ENCODE results near the gene BOLA2B. TPM values are rescaled to one million over a fixed set of nuclear protein-coding genes. Genes with fewer than 3 reads are reported as not detected.
A peak's percentile ranks its signal among the peaks of the same experiment; 100 is the strongest.

BOLA2B gene
- total RNA-seq, 2 experiments from 2014 or later, result 136 to 141 TPM

DNA sequence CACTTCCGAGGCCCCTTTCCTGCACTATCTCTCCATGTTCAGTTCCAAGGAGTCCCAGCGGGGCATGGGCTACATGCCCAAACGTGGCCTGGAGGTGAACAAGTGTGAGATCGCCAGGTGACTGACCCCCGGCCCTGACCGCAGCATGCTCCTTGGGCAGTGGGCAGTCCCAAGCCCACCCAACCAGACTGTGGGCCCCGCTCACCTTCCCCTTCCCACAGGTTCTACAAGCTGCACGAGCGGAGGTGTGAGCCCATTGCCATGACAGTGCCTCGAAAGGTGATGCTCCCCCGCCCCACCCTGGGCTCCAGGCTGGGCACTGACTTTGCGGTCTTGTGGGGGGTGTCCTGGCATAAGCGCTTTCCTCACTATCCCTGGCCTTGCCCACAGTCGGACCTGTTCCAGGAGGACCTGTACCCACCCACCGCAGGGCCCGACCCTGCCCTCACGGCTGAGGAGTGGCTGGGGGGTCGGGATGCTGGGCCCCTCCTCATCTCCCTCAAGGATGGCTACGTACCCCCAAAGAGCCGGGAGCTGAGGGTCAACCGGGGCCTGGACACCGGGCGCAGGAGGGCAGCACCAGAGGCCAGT lies 5.4 kb downstream of the BOLA2B start:
- no peaks in the 10 kb centered on the region for H3K27me3 Mint-ChIP-seq
- H3K36me3 Mint-ChIP-seq (ENCODE audit: low read depth), result peaks cover 44% of the 10 kb centered on the region
- H3K9me3 Mint-ChIP-seq, result no peaks in the 10 kb centered on the region
- H3K27ac Mint-ChIP-seq, result peak overlapping the region; percentile 60
- peak overlapping the region; percentile 99 for H3K4me3 Mint-ChIP-seq
- no peak for DNase-seq
- CTCF ChIA-PET, result interaction anchor here (1.1 to 2.3 kb wide), 3 partner anchors 63 to 222 kb away, joined by 3 to 6 read pairs (median 3); partner anchors contain the start of gene TBX6
- POLR2A ChIA-PET, result interaction anchor here (1.5 kb wide), 1 partner anchor 45 kb away, joined by 4 read pairs; no protein-coding TSS in a partner anchor
- peaks cover 15% of the 10 kb centered on the region for H3K4me1 Mint-ChIP-seq

DNA sequence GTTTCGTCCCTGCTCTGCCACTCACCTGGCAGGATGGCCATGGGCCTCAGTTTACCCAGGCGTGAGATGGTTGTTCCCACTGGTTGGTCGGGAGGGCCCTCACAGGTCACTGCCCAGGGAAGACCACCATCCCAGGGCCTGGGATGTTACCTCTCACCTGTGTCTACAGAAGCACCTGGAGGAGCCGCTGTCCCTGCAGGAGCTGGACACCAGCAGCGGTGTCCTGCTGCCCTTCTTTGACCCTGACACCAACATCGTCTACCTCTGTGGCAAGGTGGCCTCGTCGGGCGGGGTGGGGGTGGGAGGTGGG lies 6.0 kb downstream of the BOLA2B start:
- DNase-seq, result no peak
- Mint-ChIP-seq H3K9me3 (no peaks in the 10 kb centered on the region), H3K27me3 (no peaks in the 10 kb centered on the region), H3K36me3 (ENCODE audit: low read depth) (peaks cover 44% of the 10 kb centered on the region), H3K4me3 (peak overlapping the region; percentile 99), H3K4me1 (peaks cover 15% of the 10 kb centered on the region), H3K27ac (peak overlapping the region; percentile 97)
- ChIA-PET CTCF (interaction anchor here (1.1 to 2.3 kb wide), 3 partner anchors 62 to 222 kb away, joined by 3 to 6 read pairs (median 3); partner anchors contain the start of gene TBX6), POLR2A (interaction anchor here (1.5 kb wide), 1 partner anchor 44 kb away, joined by 4 read pairs; no protein-coding TSS in a partner anchor)

DNA sequence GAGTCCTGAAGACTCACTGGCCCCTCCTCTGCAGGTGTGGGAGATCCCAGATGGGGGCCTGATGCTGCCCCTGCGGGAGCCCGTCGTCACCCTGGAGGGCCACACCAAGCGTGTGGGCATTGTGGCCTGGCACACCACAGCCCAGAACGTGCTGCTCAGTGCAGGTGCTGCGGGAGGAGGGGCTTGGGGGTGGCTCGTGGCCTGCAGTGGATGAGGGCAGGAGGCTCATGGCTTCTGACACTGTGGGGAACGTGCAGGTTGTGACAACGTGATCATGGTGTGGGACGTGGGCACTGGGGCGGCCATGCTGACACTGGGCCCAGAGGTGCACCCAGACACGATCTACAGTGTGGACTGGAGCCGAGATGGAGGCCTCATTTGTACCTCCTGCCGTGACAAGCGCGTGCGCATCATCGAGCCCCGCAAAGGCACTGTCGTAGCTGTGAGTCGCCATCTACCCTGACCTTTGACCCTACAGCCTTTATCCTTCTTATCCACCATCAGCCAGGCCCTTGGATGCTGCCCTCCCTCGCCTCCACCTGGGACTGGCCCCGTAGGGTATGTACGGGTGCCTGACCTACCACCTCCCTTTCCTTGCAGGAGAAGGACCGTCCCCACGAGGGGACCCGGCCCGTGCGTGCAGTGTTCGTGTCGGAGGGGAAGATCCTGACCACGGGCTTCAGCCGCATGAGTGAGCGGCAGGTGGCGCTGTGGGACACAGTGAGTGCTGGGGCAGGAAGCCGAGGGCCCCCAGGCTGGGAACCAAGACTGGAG lies 6.5 kb downstream of the BOLA2B start:
- Mint-ChIP-seq H3K27me3 (no peaks in the 10 kb centered on the region), H3K4me3 (peak overlapping the region; percentile 99), H3K27ac (peak overlapping the region; percentile 97), H3K4me1 (peaks cover 21% of the 10 kb centered on the region), H3K36me3 (ENCODE audit: low read depth) (peaks cover 44% of the 10 kb centered on the region), H3K9me3 (no peaks in the 10 kb centered on the region)
- CTCF ChIA-PET, result interaction anchor here (1.1 to 2.3 kb wide), 3 partner anchors 62 to 223 kb away, joined by 3 to 6 read pairs (median 3); partner anchors contain the start of gene TBX6
- peak; percentile 91 for DNase-seq
- POLR2A ChIA-PET, result interaction anchor here (1.5 kb wide), 1 partner anchor 44 kb away, joined by 4 read pairs; no protein-coding TSS in a partner anchor

DNA sequence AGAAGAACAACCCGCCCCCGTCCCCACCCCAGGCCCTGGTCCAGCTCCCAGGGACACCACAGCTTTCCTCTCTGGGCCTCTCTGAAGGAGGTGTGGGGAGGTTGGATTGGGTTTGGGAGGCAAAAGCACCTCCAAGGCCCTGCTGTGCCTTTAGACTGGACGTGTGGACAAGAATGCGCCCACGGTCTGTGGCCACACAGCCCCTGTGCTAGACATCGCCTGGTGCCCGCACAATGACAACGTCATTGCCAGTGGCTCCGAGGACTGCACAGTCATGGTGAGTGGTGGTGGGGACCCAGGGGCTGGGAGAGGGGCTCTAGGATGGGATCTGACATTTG lies 7.1 kb downstream of the BOLA2B start:
- H3K4me1 Mint-ChIP-seq, result peaks cover 23% of the 10 kb centered on the region
- no peaks in the 10 kb centered on the region for H3K9me3 Mint-ChIP-seq
- H3K36me3 Mint-ChIP-seq (ENCODE audit: low read depth), result peaks cover 44% of the 10 kb centered on the region
- CTCF ChIA-PET, result interaction anchor here (0.6 to 3.5 kb wide), 10 partner anchors 14 to 471 kb away, joined by 3 to 28 read pairs (median 4); partner anchors contain the start of genes GDPD3 and TBX6
- DNase-seq, result no peak
- POLR2A ChIA-PET, result interaction anchor here (0.8 to 1.5 kb wide), 4 partner anchors 12 to 285 kb away, joined by 3 to 5 read pairs (median 4); partner anchors contain the start of gene TBX6
- peak overlapping the region; percentile 99 for H3K4me3 Mint-ChIP-seq
- no peaks in the 10 kb centered on the region for H3K27me3 Mint-ChIP-seq
- H3K27ac Mint-ChIP-seq, result peak overlapping the region; percentile 97

DNA sequence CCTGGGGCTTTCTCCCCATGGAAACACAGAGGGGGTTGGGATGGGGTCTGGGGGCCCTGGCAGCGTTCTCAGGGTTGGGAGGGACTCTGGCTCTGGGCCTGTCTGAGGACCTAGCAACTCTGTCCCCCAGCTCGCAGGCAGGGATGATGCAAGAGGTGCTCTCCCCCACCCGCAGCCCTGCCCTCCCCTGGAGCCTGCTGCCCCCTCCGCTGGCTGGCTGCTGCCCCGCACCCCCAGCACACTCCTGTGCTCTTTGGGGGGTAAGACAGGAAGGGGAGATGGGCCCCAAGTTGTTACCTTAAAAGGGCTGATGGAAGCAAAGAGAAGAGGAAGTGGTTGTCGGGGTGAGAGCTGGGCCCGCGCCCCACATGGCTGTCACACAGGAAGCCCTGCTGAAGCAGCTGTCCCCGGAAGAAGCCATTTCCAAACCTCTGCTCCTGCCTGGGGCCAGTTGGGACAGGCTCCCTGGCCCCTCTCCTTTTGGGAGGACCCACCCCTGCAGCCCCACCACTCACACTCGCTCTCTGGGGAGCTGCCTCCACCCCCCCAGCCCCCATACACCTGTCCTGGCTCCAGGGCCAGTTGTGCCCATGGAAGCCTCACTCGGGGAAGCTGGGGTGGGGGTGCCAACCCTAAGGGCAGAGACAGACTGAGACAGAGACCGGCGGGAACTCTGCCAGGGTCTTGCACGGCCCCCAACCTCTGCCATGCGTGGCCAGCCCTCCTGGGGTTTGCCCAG lies 7.6 kb downstream of the BOLA2B start:
- peaks cover 44% of the 10 kb centered on the region for H3K36me3 Mint-ChIP-seq (ENCODE audit: low read depth)
- ChIA-PET CTCF (interaction anchor here (0.6 to 3.5 kb wide), 9 partner anchors 14 to 471 kb away, joined by 3 to 28 read pairs (median 4); partner anchors contain the start of genes GDPD3 and TBX6), POLR2A (interaction anchor here (0.8 to 1.5 kb wide), 5 partner anchors 11 to 286 kb away, joined by 3 to 5 read pairs (median 4); partner anchors contain the start of gene TBX6)
- peak overlapping the region; percentile 97 for H3K27ac Mint-ChIP-seq
- H3K9me3 Mint-ChIP-seq, result no peaks in the 10 kb centered on the region
- peak; percentile 93 for DNase-seq
- no peaks in the 10 kb centered on the region for H3K27me3 Mint-ChIP-seq
- H3K4me3 Mint-ChIP-seq, result peak overlapping the region; percentile 99
- H3K4me1 Mint-ChIP-seq, result peaks cover 25% of the 10 kb centered on the region

DNA sequence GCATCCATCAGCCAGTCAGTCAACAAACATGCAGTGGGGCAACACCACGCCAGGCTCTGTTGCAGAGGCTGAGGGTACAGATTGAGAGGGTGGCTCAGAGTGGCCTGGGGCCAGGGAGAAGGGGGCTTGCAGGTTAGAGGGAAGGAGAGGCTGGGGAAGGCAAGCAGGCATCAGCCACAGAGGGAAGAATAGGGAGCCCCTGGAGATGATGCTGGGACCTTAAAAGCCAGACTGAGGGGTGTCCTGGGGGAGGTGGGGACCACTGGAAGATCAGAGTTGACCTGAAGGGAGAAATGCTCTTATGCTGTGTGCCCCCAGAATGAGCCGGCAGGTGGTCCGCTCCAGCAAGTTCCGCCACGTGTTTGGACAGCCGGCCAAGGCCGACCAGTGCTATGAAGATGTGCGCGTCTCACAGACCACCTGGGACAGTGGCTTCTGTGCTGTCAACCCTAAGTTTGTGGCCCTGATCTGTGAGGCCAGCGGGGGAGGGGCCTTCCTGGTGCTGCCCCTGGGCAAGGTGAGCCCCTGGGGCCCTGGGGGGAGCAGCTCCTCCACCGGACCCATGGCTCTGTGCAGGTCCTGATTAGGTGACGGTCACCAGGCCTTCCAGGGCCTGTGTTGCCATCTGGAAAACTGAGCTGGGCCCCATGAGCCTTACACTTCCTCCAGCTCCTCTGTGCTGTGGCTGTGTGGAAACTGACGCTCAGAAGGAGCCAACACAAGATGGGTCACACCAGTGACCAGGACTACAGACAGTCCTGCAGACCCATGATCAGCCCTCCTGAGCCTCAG lies 8.4 kb downstream of the BOLA2B start:
- peak overlapping the region; percentile 99 for H3K4me3 Mint-ChIP-seq
- ChIA-PET CTCF (interaction anchor here (0.8 to 3.5 kb wide), 7 partner anchors 13 to 472 kb away, joined by 3 to 28 read pairs (median 4); partner anchors contain the start of genes GDPD3 and TBX6), POLR2A (interaction anchor here (1.0 to 1.5 kb wide), 4 partner anchors 45 to 287 kb away, joined by 4 to 5 read pairs (median 4); partner anchors contain the start of gene TBX6)
- peak overlapping the region; percentile 97 for H3K27ac Mint-ChIP-seq
- H3K4me1 Mint-ChIP-seq, result peaks cover 25% of the 10 kb centered on the region
- H3K36me3 Mint-ChIP-seq (ENCODE audit: low read depth), result peaks cover 44% of the 10 kb centered on the region
- DNase-seq, result no peak
- H3K27me3 Mint-ChIP-seq, result no peaks in the 10 kb centered on the region
- no peaks in the 10 kb centered on the region for H3K9me3 Mint-ChIP-seq

DNA sequence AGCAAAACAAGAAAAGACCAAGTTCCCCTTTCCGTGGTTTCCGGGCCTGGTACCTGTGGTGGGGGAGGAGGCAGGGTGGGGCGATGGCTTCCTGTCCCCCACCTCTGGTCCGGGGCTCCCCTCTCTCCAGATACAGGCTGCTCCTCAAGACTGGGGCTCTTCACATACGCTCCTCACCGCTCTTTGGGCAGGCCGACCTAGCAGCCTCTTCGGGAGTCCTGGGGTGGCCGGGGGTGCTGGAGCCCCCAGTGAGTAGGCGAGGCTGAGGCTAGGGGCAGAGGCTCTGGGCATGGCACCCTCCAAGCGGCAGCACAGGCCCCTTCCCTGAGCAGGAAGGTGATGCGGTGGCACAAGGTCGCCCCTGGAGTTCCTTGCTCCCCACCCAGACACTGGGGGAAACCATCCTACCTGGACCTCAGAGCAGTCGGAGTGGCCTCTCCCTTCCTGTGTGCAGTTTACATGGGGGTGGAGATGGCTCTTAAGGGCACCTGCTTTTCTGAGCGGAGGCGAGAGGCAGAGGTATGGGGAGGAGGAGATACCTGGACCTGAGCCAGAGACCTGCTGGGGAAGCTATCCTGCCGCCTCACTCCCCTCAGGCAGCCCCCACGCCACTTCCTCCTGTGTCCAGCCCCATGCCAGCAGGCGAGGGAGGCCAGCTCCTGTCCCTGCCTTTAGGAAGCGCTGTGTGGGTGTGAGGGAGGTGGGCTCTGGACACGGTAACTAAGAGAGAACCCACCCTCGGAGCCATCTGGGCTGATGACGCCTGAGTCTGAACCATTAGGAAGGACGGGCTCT lies 9.2 kb downstream of the BOLA2B start:
- Mint-ChIP-seq H3K27me3 (no peaks in the 10 kb centered on the region), H3K27ac (peak overlapping the region; percentile 97)
- CTCF ChIA-PET, result interaction anchor here (0.6 to 3.5 kb wide), 3 partner anchors 42 to 711 kb away, joined by 3 to 28 read pairs (median 4); partner anchors contain the start of gene TBX6

DNA sequence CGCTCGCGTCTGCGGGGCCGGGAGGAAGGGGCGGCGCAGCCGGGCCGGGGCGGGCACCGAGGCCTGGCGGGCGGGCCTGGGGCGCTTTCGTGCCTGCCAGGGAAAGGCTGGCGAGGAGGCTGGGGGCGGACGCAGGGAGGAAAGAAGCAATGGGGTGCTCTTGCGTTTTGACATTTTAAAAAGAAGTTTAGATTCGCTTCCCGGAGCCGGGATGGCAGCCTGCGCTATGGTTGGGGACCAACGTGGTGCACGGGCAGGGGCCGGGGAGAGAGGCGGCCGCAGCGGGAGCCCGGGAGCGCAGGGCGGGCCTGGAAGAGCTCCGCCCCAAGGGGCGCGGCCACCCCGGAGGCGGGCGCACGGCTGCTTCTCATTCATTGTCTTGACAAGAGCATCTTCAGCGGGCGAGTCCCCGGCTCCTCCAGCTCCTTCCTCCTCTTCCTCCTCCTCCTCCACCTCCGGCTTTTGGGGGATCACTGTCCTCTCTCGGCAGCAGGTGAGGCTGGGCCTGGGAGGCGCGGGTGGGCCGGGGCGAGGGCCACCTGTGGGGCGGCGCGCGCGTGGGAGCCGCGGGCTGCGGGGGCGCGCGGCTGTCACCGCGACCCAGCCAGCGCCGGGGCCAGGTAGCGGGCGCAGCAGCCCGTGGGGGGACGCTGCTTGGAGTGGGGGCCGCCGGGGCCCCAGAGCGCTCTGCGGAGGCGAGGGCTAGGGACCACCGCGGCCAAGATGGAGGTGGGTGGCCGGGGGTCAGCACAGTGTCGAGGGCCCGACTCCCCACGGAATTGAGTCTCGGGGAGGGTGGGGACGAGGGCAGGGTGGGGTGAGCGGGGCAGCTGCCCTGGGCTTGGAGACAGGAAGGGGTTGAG lies 10.0 kb downstream of the BOLA2B start, which contains the start of gene CORO1A:
CORO1A (plus strand) TSS at position 370 of the 863 bp plus-strand sequence. CDS start 1,608 bp downstream, outside the sequence.
- peak; percentile 89 for DNase-seq
- H3K27me3 Mint-ChIP-seq, result no peaks in the 10 kb centered on the region
- CTCF ChIA-PET, result interaction anchor here (0.8 to 3.5 kb wide), 3 partner anchors 41 to 128 kb away, joined by 3 to 28 read pairs (median 3); partner anchors contain the start of gene TBX6
- H3K27ac Mint-ChIP-seq, result peak within 1 kb of the TSS; percentile 97
- POLR2A ChIA-PET, result interaction anchor here (0.7 kb wide), 1 partner anchor 71 kb away, joined by 3 read pairs; no protein-coding TSS in a partner anchor
- peak within 1 kb of the TSS; percentile 99 for H3K4me3 Mint-ChIP-seq
- H3K4me1 Mint-ChIP-seq, result peaks cover 25% of the 10 kb centered on the region
- peaks cover 44% of the 10 kb centered on the region for H3K36me3 Mint-ChIP-seq (ENCODE audit: low read depth)
- no peaks in the 10 kb centered on the region for H3K9me3 Mint-ChIP-seq

More for the DNA sequence above, 9.2 kb downstream of the BOLA2B start:
- POLR2A ChIA-PET, result no interaction called here
- peaks cover 25% of the 10 kb centered on the region for H3K4me1 Mint-ChIP-seq
- peaks cover 44% of the 10 kb centered on the region for H3K36me3 Mint-ChIP-seq (ENCODE audit: low read depth)
- peak overlapping the region; percentile 99 for H3K4me3 Mint-ChIP-seq
- no peaks in the 10 kb centered on the region for H3K9me3 Mint-ChIP-seq
- DNase-seq, result peak; percentile 93

DNA sequence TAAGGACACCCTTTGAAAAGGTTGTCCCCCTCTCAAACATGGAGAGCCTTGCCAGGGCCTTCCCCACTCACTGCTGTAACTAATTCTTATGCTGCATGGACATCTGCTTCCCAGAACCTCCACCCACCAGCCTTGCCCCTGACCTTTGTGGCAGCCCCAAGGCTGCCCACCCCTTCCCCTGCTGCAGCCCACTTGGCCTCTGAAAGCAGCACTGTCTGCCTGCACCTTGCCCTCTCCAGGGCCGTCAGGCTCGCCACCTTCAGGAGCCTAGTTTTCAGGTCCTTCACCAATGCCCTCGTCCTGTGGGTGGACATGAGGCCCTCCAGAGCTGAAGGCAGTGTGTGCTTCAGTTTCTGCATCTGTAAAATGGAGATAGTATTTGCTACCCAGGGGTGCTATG lies 12.7 kb downstream of the BOLA2B start:
- CTCF ChIA-PET, result interaction anchor here (2.6 kb wide), 1 partner anchor 88 kb away, joined by 9 read pairs; the partner anchor contains the start of gene TBX6
- DNase-seq, result no peak
- Mint-ChIP-seq H3K4me1 (peaks cover 10% of the 10 kb centered on the region), H3K27me3 (no peaks in the 10 kb centered on the region), H3K27ac (no peak overlapping the region), H3K4me3 (no peak overlapping the region), H3K36me3 (ENCODE audit: low read depth) (peaks cover 20% of the 10 kb centered on the region), H3K9me3 (no peaks in the 10 kb centered on the region)
- POLR2A ChIA-PET, result no interaction called here

DNA sequence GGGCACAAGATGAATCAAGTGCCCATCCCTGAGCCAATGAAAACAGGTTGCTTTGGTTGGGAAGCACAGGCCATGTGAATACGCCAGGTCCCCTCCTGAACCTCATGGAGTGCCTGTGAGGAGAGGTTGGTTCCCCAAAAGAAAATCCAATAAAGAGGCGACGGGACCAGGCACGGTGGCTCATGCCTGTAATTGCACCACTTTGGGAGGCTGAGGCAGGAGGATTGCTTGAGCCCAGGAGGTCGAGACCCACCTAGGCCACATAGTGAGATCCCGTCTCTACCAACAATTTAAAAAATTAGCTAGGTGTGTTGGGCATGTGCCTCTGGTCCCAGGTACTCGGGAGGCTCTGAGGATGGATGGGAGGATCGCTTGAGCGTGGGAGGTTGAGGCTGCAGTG lies 13.5 kb downstream of the BOLA2B start:
- Mint-ChIP-seq H3K9me3 (no peaks in the 10 kb centered on the region), H3K27ac (peak overlapping the region; percentile 73), H3K36me3 (ENCODE audit: low read depth) (peaks cover 11% of the 10 kb centered on the region), H3K27me3 (no peaks in the 10 kb centered on the region), H3K4me3 (no peak overlapping the region), H3K4me1 (peaks cover 10% of the 10 kb centered on the region)
- ChIA-PET CTCF (interaction anchor here (0.6 to 2.6 kb wide), 6 partner anchors 19 to 449 kb away, joined by 3 to 9 read pairs (median 4); partner anchors contain the start of gene TBX6), POLR2A (no interaction called here)
- DNase-seq, result no peak

All from activated CD4-positive, alpha-beta T cell treated with anti-CD3 and anti-CD28 coated beads, Interleukin-2, amount 10 ng/mL, durations not matched to agents 7 days and 5 days (primary cell).